Neural cell (in vitro differentiated cells): Measurements from ENCODE around the gene TAF5L.

ENCODE experiments used
- CTCF ChIP-seq: fragments of 450-650 bp; IDR thresholded peaks from 2 replicates; pipeline ENCODE4 v1.5.1; 2014; ENCODE audit warnings: antibody characterized with exemption, mild to moderate bottlenecking, moderate library complexity; ENCODE audit not compliant: poor library complexity, severe bottlenecking
- EZH2 ChIP-seq: fragments of 200-600, 300-800 bp; shearing (Covaris generic), sonication (generic); IDR thresholded peaks from 2 replicates; pipeline ENCODE4 v1.6.1; 2014; ENCODE audit warnings: antibody characterized with exemption, low read length, borderline replicate concordance, mild to moderate bottlenecking; ENCODE audit not compliant: insufficient read depth, poor library complexity, severe bottlenecking
- RAD21 ChIP-seq: fragments of 450-650 bp; conservative IDR thresholded peaks from 2 replicates; pipeline ENCODE4 v1.6.1; 2014; ENCODE audit warnings: antibody characterized with exemption, mild to moderate bottlenecking, moderate library complexity
- SMC3 ChIP-seq: fragments of 450-650 bp; conservative IDR thresholded peaks from 2 replicates; pipeline ENCODE4 v1.6.1; 2014; ENCODE audit warnings: antibody characterized with exemption, mild to moderate bottlenecking, moderate library complexity; ENCODE audit not compliant: poor library complexity

GRCh38 chr1:229597877-229598276 is 28.0 kb downstream of the TAF5L start:
- TF ChIP-seq RAD21: no peak
- TF ChIP-seq SMC3: no peak
- no peak for TF ChIP-seq EZH2
- no peak for TF ChIP-seq CTCF
